Effector CD8-positive, alpha-beta T cell (primary cell): Measurements from ENCODE around the gene GSE1.

ENCODE experiments used
- DNase-seq: peaks from one replicate; lab custom pipeline; 2025; lab: John Stamatoyannopoulos, UW

GSE1 gene

GRCh38 chr16:85659336-85659735 is 46.2 kb downstream of the GSE1 start:
- DNase-seq, result no peak

DNA sequence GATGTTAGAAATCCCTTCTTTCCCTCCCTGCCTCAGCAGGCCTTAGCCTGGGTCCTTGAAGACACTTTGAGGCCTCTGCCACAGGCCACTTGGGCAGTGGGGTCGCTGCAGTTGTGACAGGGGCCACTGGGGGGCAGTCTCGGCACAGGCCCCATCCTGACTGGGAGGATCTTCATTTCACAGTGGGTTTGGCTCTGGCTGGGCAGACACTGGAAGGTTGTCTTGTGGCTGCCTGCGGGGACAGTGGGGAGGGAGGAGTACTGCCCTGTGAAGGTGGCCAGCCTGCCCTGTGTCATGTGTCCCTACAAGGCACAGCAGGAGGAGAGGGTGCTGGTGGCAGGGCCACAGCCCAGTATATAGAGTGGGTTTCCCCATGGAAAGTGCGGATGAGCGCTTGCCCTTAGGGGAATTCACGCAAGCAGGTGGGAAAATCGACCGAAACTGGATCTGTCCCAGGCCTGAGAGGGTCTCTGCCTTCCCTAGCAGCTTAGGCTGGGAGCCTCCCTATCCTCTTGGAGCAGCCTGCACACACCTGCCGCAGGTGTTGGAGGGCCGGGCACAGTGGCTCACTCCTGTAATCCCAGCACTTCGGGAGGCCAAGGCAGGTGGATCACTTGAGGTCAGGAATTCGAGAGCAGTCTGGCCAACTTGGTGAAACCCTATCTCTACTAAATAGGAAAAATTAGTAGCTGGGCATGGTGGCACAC is 46.8 kb downstream of the GSE1 start:
- DNase-seq, result peak; percentile 35

- DNase-seq, result no peak
Measured at GRCh38 chr16:85660843-85661739, 48.0 kb downstream of the GSE1 start.

DNA sequence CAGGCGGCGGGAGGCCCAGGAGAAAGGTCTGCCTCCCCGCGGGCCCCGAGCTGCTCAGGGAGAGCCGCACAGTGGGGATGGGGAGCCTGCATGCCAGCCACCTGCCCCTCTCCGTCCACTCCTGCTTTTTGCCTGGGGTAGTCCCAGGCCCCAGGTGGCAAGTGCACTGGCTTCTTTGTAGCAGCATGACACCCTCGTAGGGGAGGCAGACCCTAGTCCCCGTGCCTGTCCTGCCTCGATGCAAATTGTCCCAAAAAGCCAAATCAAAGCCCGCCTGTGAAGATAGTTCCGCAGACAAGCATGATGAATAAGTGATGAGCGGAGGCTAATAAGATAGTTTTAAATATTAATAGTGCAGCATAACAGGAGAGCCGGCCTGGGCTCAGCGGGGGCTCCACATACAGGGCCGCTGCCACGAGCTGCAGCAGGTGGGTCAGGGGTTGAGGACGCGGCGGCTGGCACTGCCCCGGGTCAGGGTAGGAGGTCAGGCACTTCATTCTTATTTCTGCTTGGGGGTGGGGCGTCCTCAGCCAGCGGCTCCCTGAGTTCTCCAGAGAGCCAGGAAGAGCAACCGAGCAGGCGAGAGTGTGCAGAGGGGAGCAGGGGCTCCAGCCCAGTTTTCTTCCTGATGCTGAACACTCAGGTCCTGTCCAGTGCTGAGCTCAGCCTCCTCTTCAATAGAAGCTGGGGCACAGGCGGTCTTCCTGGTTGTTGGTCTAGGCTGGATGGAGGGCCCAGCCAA is 48.8 kb downstream of the GSE1 start:
- DNase-seq, result no peak

GRCh38 chr16:85662482-85662812 is 49.3 kb downstream of the GSE1 start:
- no peak for DNase-seq

- DNase-seq, result no peak
Measured at GRCh38 chr16:85662976-85663830, 50.1 kb downstream of the GSE1 start.

- no peak for DNase-seq
Measured at GRCh38 chr16:85663891-85664321, 50.8 kb downstream of the GSE1 start.

DNA sequence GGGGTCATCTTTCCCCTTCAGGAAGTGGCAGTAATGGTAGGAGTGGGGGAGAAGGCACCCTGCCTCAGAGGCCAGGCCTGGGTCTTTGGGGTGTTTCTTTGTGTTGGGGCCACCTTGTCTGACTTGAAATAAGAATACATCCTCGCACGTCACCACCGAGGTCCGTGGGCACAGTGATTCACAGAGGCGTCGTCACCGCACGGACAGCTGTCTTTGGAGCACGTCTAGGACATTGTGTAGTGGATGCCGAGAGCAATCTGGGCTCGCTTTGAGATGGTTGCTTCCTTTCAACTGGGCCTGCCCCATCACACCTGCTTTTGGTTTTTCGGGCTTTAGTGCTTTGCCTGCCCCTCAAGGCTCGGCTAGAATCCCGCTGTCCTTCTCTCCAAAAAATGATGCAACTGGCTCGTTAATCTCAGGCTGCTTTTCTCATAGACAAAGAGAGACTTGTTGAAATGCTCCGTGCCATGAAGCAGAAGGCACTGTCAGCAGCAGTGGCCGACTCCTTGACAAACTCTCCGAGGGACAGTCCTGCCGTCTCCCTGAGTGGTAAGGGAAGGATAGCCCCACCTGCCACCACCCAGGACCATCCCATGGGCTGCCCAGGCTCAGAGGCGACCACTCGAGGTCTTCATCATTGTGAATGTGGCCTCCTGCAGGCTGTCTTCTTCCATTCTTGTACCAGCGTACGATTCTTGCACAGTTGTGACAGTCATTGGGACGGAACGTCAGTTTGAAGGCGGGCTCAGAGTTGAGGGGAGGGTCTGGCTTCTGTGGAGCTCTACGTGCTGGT is 51.7 kb downstream of the GSE1 start:
- DNase-seq, result no peak

DNA sequence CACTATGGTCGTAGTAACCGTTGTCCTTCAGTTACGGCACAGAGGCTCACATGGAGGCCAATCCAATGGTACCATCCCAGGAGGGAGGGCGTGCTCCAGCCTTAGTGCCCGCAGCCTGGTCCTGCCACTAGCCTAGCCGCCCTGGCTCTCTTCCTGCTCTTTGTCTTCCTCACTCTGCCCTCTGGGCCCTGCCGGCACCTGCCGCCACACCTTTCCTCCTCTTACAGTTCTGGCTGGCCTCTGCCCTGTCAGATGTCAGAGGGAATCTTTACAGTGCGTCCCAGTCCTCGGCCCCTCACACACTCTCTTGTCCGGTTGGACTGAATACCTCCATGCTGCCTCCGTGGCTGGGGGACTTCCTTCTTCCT is 52.2 kb downstream of the GSE1 start:
- DNase-seq, result no peak

DNA sequence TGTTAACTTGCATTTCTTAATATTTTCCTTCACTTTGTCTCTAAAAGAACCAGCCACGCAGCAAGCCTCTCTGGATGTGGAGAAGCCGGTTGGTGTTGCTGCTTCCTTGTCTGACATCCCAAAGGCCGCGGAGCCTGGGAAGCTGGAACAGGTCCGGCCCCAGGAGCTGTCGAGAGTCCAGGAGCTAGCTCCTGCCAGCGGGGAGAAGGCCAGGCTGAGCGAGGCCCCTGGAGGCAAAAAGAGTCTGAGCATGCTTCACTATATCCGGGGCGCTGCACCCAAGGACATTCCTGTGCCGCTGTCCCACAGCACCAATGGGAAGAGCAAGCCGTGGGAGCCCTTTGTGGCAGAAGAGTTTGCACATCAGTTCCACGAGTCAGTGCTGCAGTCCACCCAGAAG is 52.8 kb downstream of the GSE1 start:
- no peak for DNase-seq

DNA sequence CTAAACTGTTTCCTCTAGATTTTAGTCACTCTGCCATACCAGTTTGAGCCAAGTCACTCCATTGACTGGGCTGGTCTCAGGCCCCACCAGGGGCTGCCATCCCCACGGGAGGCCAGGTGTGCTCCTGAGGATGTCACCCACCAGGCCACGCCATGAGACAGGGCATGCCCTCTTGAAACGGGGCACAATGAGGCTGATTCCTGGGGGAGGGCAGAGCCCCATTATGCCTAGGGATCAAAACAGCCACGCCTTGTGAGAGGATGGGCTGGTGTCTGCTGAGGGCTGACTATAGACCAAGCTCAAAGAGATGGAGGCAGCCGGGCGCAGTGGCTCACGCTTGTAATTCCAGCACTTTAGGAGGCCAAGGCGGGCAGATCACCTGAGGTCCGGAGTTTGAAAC is 54.1 kb downstream of the GSE1 start:
- DNase-seq, result no peak

- DNase-seq, result no peak
Measured at GRCh38 chr16:85667841-85668413, 54.8 kb downstream of the GSE1 start.

- no peak for DNase-seq
Measured at GRCh38 chr16:85668676-85669424, 55.7 kb downstream of the GSE1 start.

DNA sequence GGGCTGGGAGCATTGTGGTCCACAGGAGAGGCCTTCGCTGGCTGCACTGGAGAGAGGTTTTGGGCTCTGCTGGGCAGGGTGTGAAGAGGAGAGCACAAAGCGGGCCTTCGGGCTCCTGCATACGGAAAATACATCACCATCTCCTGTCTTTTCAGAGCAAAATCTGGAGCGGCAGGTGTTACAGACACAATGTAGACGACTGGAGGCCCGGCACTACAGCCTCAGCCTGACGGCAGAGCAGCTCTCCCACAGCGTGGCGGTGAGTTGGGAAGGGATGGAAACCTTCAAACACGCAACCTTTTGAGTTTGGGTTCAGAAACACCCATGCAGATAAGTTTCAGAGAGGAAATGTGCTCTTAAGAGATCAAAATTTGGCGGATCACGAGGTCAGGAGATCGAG is 57.7 kb downstream of the GSE1 start:
- no peak for DNase-seq

- no peak for DNase-seq
Measured at GRCh38 chr16:85673529-85674417, 60.7 kb downstream of the GSE1 start.

GRCh38 chr16:85674418-85674755 is 61.3 kb downstream of the GSE1 start:
- DNase-seq, result no peak

DNA sequence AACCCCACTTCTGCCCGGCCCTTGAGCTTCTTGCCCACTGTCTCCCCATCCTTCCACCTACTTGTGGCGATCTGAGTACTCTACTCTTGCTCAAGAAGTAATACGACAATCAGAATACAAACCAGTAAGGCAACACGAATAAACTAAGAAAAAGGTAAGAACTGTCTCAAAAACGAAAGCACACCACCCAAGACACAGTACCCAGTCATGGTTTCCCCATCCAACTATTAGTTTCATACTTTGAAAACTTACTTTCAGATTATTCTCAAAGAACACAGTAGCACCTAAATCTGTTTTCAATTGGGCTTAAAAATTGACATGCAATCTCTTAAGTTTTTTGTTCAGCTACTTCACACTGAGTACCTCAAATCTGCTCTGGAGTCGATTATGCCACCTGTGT is 61.7 kb downstream of the GSE1 start:
- DNase-seq, result no peak

- no peak for DNase-seq
Measured at GRCh38 chr16:85675251-85675874, 62.2 kb downstream of the GSE1 start.

GRCh38 chr16:85676466-85676865 is 63.3 kb downstream of the GSE1 start:
- no peak for DNase-seq
